Lower leg skin (tissue), 3 donors: ENCODE measurements around the gene ZNF511.

Experiments used
- POLR2A ChIP-seq, 2 donors: fragments of 450-650 bp; IDR thresholded peaks; one replicate each; pipeline ENCODE4 v1.6.1; 2016 to 2017; ENCODE audit warnings: antibody characterized with exemption in 2 of 2, mild to moderate bottlenecking in 1 of 2, moderate library complexity in 1 of 2
- TF ChIP-seq, protein P1 (sequence below), 3 donors: fragments of 450-650 bp; IDR thresholded peaks; one replicate each; pipeline ENCODE4 v1.5.1; 2016; ENCODE audit warnings: antibody characterized with exemption in 3 of 3, mild to moderate bottlenecking in 3 of 3, moderate library complexity in 2 of 3

DNA sequence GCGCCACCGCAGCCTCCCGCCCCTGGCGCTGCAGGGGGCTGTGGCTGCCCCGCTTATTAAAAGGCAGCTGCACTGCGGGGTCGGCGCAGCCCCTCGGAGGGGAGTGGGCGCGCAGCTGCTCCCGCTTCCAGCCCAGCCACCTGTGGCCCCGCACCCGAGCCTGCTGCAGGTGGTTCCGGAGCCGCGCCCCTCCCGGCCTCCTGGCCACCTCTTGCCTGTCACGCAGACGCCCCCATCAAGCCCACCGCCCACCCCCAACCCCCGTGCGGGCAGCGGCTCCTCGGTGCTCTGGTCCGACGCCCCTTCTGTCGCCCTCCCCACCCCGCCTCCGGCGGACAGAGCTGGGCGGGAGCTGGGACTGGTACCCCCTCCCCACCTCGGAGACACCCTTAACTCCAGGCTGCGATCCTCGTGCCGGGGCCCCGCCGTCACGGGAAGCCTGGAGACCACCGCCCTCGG, 27.4 kb downstream of the ZNF511 start:
- TF ChIP-seq, protein P1, sequence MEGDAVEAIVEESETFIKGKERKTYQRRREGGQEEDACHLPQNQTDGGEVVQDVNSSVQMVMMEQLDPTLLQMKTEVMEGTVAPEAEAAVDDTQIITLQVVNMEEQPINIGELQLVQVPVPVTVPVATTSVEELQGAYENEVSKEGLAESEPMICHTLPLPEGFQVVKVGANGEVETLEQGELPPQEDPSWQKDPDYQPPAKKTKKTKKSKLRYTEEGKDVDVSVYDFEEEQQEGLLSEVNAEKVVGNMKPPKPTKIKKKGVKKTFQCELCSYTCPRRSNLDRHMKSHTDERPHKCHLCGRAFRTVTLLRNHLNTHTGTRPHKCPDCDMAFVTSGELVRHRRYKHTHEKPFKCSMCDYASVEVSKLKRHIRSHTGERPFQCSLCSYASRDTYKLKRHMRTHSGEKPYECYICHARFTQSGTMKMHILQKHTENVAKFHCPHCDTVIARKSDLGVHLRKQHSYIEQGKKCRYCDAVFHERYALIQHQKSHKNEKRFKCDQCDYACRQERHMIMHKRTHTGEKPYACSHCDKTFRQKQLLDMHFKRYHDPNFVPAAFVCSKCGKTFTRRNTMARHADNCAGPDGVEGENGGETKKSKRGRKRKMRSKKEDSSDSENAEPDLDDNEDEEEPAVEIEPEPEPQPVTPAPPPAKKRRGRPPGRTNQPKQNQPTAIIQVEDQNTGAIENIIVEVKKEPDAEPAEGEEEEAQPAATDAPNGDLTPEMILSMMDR (IDR thresholded peaks at IDR 0.05), result no peak
- TF ChIP-seq POLR2A (IDR thresholded peaks at IDR 0.05), result no peak
